PFSK-1 (cell line): ENCODE results near the gene SPRR2A.

ENCODE experiments used
- POLR2AphosphoS5 ChIP-seq: IDR thresholded peaks from 2 replicates; pipeline ENCODE4 v1.6.1; 2012; ENCODE audit warnings: low read depth, mild to moderate bottlenecking, control low read depth, low read length, moderate library complexity
- REST ChIP-seq, 2 experiments: IDR thresholded peaks; 2 replicates each; pipeline versions ENCODE4 v1.6.1 to v1.8.0; 2011 to 2012; ENCODE audit warnings: low read depth in 2 of 2, low read length in 2 of 2, control low read depth in 1 of 2, inconsistent platforms in 1 of 2, mild to moderate bottlenecking in 1 of 2, moderate library complexity in 1 of 2; ENCODE audit not compliant: insufficient read depth in 1 of 2
- SIN3A ChIP-seq: IDR thresholded peaks from 2 replicates; pipeline ENCODE4 v1.6.1; 2012; ENCODE audit warnings: mild to moderate bottlenecking, low read length, moderate library complexity, borderline replicate concordance; ENCODE audit not compliant: insufficient read depth
- TAF1 ChIP-seq: IDR thresholded peaks from 2 replicates; pipeline ENCODE4 v1.6.1; 2012; ENCODE audit warnings: low read length, control low read depth, borderline replicate concordance; ENCODE audit not compliant: insufficient read depth

DNA sequence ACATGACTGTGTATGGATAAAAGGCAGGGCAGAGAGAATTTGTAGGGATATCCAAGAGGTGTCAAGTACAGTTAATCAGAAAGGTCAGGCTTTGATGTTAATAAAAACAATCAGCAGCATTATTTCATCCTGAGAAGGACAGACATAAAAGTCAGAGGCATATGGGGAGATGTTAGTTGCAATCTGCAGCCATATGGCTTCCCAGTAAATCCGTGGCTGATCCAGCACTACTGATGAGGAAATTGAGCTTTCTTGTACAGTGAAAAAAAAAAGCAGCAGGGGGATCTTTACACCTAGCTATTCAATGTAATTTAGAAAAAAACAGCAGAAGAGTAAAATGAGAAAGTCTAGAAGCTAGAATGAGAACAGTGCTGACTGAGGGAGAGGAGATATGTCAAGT is 28.5 kb downstream of the SPRR2A start:
- TF ChIP-seq POLR2AphosphoS5 (no peak), TAF1 (no peak), SIN3A (no peak), REST (IDR thresholded peaks at IDR 0.05; ENCODE audit: insufficient read depth in 1 of 2, low read depth in 2 of 2, low read length in 2 of 2) (no peak)
